ENCODE results near the gene SENP7.

The SENP7 gene

DNA sequence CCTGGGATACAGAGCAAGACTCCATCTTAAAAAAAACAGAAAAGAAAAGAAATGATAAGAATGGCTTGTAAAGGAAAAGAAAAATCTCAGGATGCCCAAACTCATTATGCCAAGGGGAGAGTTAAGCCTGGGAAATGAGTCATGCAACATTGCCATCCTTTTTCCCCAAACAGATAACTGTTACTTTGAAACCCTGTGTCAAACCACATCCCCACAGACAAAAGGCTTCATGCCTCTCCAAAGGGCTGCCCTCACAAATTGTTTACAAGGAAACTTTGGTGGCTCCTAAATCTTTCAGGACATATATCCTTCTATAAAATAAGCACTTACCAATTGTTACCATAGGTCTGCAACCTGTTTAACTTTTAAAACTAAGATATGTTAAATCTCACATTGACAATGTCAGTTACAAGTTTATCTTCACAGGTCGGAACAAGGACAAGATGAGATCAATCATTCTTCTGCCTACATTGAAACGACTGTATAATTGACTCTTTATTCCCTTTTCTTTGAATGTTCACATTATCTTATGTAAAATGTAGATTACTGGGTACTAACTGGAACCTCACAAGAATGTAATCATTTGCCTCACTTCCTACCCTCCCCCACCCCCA, 18.6 kb upstream of the SENP7 start:
- no peak overlapping the region for H3K4me3 ChIP-seq (ENCODE audit: control insufficient read depth, low read depth, low read length)
- DNase-seq (ENCODE audit: low read depth): no peak
- TF ChIP-seq, protein P1, sequence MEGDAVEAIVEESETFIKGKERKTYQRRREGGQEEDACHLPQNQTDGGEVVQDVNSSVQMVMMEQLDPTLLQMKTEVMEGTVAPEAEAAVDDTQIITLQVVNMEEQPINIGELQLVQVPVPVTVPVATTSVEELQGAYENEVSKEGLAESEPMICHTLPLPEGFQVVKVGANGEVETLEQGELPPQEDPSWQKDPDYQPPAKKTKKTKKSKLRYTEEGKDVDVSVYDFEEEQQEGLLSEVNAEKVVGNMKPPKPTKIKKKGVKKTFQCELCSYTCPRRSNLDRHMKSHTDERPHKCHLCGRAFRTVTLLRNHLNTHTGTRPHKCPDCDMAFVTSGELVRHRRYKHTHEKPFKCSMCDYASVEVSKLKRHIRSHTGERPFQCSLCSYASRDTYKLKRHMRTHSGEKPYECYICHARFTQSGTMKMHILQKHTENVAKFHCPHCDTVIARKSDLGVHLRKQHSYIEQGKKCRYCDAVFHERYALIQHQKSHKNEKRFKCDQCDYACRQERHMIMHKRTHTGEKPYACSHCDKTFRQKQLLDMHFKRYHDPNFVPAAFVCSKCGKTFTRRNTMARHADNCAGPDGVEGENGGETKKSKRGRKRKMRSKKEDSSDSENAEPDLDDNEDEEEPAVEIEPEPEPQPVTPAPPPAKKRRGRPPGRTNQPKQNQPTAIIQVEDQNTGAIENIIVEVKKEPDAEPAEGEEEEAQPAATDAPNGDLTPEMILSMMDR (IDR thresholded peaks at IDR 0.05; ENCODE audit: control insufficient read depth, insufficient read depth, low read depth, low read length, missing control alignments): no peak

DNA sequence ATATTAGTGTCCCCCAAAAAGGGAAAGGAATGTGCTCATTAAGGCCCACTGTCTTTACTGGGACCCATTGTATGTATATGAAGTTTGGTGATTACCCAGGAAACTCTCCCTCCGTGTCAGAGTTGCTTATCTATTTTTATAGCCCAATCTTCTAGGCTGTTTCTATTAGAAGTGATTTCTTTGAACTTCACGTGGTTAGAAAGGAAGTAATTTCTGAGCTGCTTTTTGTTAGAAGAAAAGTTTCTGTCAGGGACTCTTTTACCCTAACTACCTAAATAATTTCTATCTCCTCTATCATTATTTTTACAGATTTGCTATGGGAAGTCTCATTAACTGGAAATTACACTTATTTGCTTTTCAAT, 17.7 kb upstream of the SENP7 start:
- no peak overlapping the region for H3K4me3 ChIP-seq (ENCODE audit: control insufficient read depth, low read depth, low read length)
- TF ChIP-seq, protein P1 (IDR thresholded peaks at IDR 0.05; ENCODE audit: control insufficient read depth, insufficient read depth, low read depth, low read length, missing control alignments): no peak
- DNase-seq (ENCODE audit: low read depth): no peak

DNA sequence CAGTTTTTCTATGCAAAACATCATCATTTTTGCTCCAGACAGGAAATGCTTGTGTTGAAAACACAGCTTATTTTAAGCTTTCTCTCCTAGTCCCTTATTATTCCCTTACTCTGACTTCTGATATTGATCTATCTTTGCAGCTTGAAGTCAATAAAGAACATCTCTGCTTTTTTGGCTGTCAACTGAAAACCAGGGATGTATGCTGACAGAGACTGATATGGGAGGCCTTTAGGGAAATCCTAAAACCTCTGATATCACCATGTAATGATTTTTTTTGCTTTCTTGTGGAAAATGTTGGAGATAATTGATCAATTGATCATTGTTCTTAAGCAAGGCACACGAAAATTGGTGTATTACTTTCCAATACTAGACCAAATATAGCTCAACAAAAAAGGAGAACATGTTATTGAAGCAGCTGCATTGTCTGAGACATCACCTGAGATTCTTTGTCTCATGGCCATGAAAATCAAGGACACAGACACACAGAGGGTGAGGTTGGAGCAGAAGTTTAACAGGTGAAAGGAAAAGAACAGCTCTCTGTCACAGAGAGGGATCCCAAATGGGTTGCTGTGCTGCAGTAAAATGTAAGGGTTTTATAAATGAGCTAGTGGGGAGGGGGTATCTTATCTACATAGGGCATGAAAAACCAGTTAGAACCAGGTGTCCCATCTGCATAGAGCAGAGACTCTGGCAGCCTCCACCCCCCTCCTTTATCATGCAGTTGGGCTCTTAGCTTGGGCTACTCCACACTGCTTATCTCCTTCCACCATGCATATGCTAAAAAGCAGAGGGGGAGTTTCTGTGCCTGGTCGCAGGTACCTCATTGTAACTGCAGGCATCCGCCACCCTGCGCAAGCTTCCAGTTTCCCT, 17.0 kb upstream of the SENP7 start:
- no peak for DNase-seq (ENCODE audit: low read depth)
- TF ChIP-seq, protein P1 (IDR thresholded peaks at IDR 0.05; ENCODE audit: control insufficient read depth, insufficient read depth, low read depth, low read length, missing control alignments): no peak
- no peak overlapping the region for H3K4me3 ChIP-seq (ENCODE audit: control insufficient read depth, low read depth, low read length)

DNA sequence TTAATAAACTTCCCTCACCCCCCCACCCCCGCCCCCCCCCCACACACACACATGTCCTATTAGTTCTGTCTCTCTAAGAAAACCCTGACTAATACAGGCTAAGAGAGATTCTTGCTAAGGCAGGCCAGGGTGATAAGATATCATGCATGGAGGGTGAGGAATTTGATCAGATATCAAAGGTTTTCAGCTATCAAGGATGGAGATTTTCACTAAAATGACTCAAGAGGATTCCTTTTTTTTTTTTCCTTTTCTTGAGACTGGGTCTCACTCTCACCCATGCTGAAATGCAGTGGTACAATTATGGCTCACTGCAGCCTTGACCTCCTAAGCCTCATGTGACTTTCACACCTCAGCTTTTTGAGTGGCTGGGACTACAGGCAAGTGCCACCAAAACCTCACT, 14.9 kb upstream of the SENP7 start:
- H3K4me3 ChIP-seq (ENCODE audit: control insufficient read depth, low read depth, low read length): no peak overlapping the region
- no peak for DNase-seq (ENCODE audit: low read depth)
- TF ChIP-seq, protein P1 (IDR thresholded peaks at IDR 0.05; ENCODE audit: control insufficient read depth, insufficient read depth, low read depth, low read length, missing control alignments): no peak

DNA sequence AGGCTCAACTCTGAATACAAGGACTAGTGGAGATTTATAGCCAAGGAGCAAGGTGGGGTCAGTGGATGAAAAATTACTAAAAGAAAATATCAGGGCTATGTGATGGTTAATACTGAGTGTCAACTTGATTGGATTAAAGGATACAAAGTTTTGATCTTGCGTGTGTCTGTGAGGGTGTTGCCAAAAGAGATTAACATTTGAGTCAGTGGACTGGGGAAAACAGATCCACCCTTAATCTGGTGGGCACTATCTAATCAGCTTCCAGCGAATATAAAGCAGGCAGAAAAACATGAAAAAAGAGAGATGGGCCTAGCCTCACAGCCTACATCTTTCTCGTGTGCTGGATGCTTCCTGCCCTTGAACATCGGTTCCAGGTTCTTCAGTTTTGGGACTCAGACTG, 14.4 kb upstream of the SENP7 start:
- TF ChIP-seq, protein P1 (IDR thresholded peaks at IDR 0.05; ENCODE audit: control insufficient read depth, insufficient read depth, low read depth, low read length, missing control alignments): no peak
- no peak overlapping the region for H3K4me3 ChIP-seq (ENCODE audit: control insufficient read depth, low read depth, low read length)
- DNase-seq (ENCODE audit: low read depth): no peak

DNA sequence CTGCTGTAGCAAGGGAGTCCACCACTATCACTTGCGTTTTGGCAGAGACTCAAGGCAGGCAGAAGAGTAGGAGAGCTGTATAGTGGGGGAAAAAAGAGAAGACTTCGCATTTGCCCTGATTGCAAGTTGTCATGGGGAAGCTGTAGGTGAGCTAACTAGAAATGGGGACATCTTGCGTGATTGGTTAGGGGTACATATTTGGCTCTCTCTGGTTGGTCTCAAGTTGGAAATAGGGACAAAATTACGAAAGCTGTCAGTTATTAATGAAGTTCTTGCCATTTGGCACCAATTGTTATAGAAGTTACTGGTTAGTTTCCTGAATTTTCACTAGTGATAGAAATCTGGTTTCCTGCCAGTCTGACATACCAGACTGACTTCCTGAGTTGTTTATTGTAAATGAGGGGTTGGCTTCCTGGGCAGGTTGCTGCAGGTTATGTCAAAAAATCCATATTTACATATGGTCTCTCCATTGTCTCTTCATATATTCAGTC, 8.2 kb upstream of the SENP7 start:
- no peak for DNase-seq (ENCODE audit: low read depth)
- TF ChIP-seq, protein P1 (IDR thresholded peaks at IDR 0.05; ENCODE audit: control insufficient read depth, insufficient read depth, low read depth, low read length, missing control alignments): no peak
- no peak overlapping the region for H3K4me3 ChIP-seq (ENCODE audit: control insufficient read depth, low read depth, low read length)
